Choroid plexus epithelial cell (primary cell): ENCODE results near the gene ELF2.

Source experiments
- DNase-seq: peaks from one replicate; pipeline ENCODE4 v3.0.0-alpha.2; 2010; ENCODE audit warnings: low read depth
- H3K4me3 ChIP-seq: 2 replicates; pipeline ENCODE4 v1.5.1; 2011; ENCODE audit warnings: low read depth, mild to moderate bottlenecking, control low read depth, low read length, moderate library complexity
- CTCF ChIP-seq: conservative IDR thresholded peaks from 2 replicates; pipeline ENCODE4 v1.5.1; 2011; ENCODE audit warnings: low read depth, mild to moderate bottlenecking, control low read depth, inconsistent platforms, low read length, moderate library complexity

The ELF2 gene

DNA sequence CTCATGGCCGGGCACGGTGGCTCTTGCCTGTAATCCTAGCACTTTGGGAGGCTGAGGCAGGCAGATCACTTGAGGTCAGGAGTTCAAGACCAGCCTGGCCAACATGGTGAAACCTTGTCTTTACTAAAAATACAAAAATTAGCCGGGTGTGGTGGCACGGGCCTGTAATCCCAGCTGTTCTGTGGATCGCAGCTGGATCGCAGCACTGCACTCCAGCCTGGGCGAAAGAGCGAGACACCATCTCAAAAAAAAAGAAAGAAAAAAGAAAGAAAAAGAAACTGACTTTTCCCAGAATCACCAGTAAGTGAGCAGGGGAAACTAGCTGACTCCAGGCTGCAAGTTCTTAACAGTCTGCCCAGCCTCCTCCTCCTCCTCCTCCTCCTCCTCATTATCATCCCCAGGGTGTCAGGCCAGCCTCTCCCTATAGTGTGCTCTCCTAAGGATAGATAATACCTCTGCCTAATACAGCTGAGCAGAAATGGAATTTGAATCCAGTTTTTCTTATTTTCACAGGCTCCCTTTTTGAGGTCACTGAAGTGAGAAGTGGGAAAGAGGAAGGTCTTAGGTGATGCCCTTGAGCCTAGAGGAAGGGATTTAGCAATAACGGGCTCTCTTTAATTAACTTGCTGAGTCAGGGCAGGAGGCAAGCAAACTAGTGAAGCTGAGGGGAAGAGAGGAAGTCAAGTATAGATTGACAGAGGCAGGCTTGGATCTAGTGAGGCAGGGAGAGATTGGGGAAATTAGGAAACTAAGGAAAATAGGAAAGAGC is 11.8 kb upstream of the ELF2 start:
- TF ChIP-seq CTCF: no peak
- H3K4me3 ChIP-seq: no peak overlapping the region
- peak; percentile 6 for DNase-seq

GRCh38 chr4:139184129-139184528 is 7.1 kb upstream of the ELF2 start:
- peak; percentile 46 for TF ChIP-seq CTCF
- H3K4me3 ChIP-seq: no peak overlapping the region
- peak; percentile 85 for DNase-seq

DNA sequence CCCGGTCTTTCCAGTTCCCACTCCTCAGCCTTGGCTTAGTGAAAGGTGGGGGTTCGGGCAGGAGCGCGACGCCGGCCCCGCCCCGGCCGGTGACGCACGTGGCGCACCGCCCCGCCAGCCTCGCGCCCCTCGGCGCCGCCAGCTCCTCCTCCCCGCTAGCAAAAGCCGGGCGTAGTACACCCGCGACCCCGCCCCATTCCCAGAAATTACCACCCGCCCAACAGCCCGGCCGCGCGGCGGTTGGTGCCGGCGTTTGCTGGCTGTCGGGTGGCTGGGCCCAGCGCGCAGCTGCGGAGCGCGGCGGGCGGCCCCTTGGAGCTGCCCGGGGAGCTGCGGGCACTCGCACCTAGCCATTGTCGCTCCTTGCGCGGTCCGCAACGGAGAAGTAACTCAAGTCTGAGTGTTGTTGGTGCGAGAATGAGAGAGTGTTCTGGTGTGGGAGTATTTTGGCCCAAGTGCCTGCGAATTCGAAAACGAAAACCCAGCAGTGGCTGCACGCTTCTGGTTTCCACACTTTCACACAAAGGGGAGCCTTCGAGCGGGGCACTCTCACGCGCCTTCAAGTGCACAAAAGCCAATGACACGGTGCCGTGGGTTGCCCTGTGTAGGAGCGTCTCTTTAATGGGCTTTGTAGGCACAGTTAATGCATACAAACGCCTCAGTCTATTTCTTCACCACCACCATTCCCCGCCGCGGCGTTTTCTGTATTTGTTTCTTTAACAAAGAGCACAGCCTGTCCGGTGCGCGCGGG is 1.0 kb upstream of the ELF2 start:
- TF ChIP-seq CTCF: no peak
- peak overlapping the region; percentile 90 for H3K4me3 ChIP-seq
- DNase-seq: peak; percentile 96

DNA sequence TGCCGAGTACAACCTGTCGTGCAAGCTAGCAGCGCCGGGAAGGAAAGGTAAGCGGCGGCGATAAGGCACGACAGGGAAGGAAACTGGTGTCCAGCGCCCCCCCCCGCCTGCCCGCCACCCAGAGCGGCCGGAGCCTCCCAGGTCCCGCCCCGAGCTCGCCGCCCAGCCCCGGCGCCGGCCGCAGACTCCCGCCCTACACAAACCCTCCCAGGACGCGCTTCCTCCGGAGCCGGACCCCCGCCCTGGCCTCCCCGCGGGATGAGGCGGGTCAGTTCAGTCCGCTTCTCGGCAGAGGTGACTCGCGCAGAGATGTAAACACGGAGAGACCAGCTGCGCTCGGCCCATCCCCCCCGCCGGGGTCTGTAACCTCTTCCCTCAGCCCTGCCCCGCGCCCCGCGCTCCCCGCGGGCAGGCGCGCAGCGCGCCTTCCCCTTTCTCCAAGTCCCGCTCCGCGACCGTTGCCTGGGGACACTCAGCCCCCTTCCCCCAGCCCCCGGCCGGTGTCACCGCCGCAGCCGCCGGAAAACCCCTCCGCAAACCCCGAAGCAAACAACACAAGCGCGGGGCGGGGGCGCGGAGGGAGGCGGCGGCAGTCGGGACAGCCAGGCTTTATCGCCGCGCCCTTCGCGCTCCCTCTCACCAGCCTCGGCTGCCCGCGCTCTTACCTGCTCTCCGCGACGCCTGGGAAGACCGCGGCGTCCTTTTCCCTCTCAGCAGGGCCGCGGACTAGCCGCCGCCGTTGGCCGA is 543 bp downstream of the ELF2 start:
- DNase-seq: peak; percentile 89
- H3K4me3 ChIP-seq: peak overlapping the region; percentile 90
- TF ChIP-seq CTCF: no peak

DNA sequence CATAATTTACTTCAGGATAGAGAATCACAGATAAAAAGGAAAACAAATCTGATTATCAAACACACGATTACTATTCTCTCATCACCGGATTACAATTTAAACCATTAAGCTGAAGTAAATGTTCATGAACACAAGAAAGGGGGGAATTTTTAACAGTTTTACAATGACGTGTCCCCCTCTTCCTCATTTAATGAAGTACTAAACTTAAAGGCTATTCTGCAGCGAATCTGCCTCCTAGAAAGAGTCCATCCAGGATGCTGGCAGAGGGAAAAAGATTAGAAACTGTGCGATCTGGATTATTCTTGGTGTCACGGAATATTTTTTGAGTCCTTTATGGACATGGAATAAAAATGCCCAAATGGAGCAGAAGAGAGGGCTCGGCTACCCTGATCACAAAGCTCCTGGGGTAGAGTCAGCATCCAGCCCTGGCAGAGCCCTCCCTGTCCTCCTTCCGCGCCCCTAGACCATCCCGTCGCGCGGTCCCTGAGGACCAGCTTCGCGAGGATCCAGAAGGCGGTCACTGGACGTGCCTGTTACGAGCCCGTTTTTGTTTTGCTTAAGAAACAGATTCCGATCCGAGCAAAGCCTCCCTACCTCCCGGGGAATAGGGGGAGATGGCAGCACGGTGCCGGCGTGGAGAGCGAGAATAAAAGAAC is 1.2 kb downstream of the ELF2 start:
- TF ChIP-seq CTCF: no peak
- DNase-seq: no peak
- peak overlapping the region; percentile 90 for H3K4me3 ChIP-seq

DNA sequence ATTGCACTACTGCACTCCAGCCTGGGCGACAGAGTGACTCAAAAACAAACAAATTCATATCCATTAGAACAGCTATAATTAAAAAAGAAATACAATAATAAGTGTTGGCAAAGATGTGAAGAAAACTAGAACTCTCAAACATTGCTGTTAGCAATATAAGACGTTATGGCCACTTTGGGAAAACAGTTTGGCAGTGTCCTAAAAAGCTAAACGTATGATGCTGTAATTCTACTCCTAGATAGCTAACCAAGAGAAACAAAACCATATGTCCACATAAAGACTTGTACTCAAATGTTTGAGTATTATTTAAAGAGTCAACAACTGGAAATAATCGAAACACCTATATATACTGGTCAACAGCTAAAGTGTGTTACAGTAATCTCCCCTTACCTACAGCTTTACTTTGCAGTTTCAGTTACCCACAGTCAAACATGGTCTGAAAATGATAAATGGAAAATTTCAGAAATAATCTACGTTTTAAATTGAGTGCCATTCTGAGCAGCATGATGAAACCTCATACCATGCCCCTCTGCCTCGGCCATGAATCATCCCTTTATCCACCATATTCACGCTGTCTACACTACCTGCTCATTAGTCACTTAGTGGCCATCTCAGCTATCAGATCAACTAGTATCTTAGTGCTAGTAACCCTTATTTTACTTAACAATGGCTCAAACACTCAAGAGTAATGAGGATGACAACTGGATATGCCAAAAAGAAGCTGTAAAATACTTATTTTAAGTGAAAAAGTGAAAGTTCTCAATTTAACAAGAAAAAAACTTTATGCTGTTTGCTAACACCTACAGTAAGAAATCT is 4.9 kb downstream of the ELF2 start:
- H3K4me3 ChIP-seq: no peak overlapping the region
- DNase-seq: peak; percentile 72
- TF ChIP-seq CTCF: no peak
